Type B pancreatic cell (in vitro differentiated cells): ENCODE results near the gene TNFAIP3. TPM values are rescaled to one million over a fixed set of nuclear protein-coding genes. Genes with fewer than 3 reads are reported as not detected.

ENCODE experiments used
- DNase-seq: peaks from one replicate; pipeline ENCODE4 v3.0.0; 2021; ENCODE audit warnings: mixed read lengths; ENCODE audit not compliant: unreplicated experiment; ENCODE audit errors: extremely low spot score
- H3K27ac Mint-ChIP-seq: 2 replicates; pipeline ENCODE4 v1.8.0; 2021; ENCODE audit warnings: mild to moderate bottlenecking, mixed read lengths
- H3K27me3 Mint-ChIP-seq: 2 replicates; pipeline ENCODE4 v1.8.0; 2021; ENCODE audit warnings: mixed read lengths
- H3K36me3 Mint-ChIP-seq: 2 replicates; pipeline ENCODE4 v1.8.0; 2021; ENCODE audit warnings: mixed read lengths
- H3K4me1 Mint-ChIP-seq: one replicate; pipeline ENCODE4 v1.8.0; 2021; ENCODE audit warnings: mixed read lengths; ENCODE audit not compliant: unreplicated experiment
- H3K4me3 Mint-ChIP-seq: 2 replicates; pipeline ENCODE4 v1.8.0; 2021; ENCODE audit warnings: mild to moderate bottlenecking, mixed read lengths
- H3K9me3 Mint-ChIP-seq: 2 replicates; pipeline ENCODE4 v1.8.0; 2021; ENCODE audit warnings: mixed read lengths
- CTCF ChIP-seq: fragments of 200-600 bp; sonication (generic); conservative IDR thresholded peaks from 2 replicates; pipeline ENCODE4 v1.5.0; 2021; ENCODE audit warnings: antibody characterized with exemption, mild to moderate bottlenecking
- total RNA-seq: library from RNA; stranded (reverse); gene quantifications from 2 replicates; pipeline ENCODE4 v1.2.1, GENCODE V29; 2021; ENCODE audit warnings: low replicate concordance

The TNFAIP3 gene
- total RNA-seq, 1 donor from 2014 or later = 15.2 TPM

GRCh38 chr6:137870744-137871247 lies 3.7 kb downstream of the TNFAIP3 start:
- Mint-ChIP-seq H3K36me3 (peaks cover 35% of the 10 kb centered on the region), H3K4me1 (peaks cover 18% of the 10 kb centered on the region), H3K27ac (peak overlapping the region; percentile 30), H3K4me3 (peak overlapping the region; percentile 93), H3K9me3 (no peaks in the 10 kb centered on the region), H3K27me3 (peaks cover 9% of the 10 kb centered on the region)
- peak; percentile 31 for TF ChIP-seq CTCF
- no peak for DNase-seq

- H3K27ac Mint-ChIP-seq = no peak overlapping the region
- H3K27me3 Mint-ChIP-seq = peaks cover 9% of the 10 kb centered on the region
- peaks cover 14% of the 10 kb centered on the region for H3K4me1 Mint-ChIP-seq
- no peak for DNase-seq
- no peak for TF ChIP-seq CTCF
- no peaks in the 10 kb centered on the region for H3K9me3 Mint-ChIP-seq
- peak overlapping the region; percentile 93 for H3K4me3 Mint-ChIP-seq
- peaks cover 35% of the 10 kb centered on the region for H3K36me3 Mint-ChIP-seq
Measured at GRCh38 chr6:137871291-137871690, 4.2 kb downstream of the TNFAIP3 start.

DNA sequence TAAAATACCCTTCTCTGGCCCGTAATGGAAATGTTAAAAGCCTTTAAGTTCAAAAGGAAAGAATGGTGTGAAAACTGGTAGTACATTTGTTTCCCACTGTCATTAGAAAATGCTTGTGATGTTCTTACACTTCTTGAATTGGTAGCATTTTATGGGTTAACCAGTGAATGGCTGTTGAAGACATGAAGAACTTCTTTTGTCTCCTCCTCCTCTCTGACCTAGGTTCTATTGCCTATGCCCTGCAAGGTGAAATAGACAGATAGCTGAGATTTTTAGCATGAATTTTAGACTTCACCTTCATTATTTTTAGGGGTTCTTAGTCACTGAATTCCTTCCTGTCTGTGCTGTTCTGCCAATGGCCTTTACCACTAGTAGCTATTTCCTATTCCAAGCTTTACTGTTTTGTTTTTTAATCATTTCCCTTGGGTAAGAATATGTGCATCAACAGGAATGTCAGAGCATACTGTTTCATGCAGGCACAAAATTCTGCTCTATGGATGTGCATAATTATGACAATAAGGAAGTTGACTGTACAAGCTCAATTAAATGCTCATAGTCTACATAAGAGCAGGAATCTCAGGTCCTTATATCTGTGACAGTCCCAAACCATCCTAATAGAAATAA lies 4.9 kb downstream of the TNFAIP3 start:
- TF ChIP-seq CTCF = no peak

DNA sequence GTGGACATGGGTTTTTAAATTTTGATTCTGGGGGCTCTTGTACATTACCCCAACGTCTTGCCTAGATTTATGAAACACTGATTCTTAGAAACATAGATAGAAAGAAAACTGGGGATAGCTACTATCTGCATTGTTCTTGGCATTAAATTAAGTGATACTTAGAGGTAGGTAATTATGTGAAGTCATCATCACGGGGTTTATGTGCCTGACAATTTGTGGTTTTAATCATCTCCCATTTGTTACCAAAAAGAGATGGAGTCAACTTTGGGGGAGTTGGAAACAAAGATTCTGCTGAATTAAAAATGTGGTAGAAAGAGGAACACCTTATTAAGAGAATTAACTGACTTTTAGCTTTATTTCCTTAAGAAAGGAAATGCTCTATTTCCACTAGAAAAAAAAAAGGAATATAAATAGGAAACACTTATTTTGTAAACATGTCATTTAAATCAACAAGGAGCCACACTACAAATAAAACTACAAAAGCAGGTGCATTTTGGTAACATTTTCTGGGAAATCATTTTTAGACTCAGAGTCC lies 5.6 kb downstream of the TNFAIP3 start:
- Mint-ChIP-seq H3K4me3 (peak overlapping the region; percentile 64), H3K4me1 (peaks cover 12% of the 10 kb centered on the region), H3K27ac (no peak overlapping the region), H3K9me3 (no peaks in the 10 kb centered on the region), H3K36me3 (peaks cover 42% of the 10 kb centered on the region), H3K27me3 (peaks cover 9% of the 10 kb centered on the region)
- no peak for DNase-seq
- no peak for TF ChIP-seq CTCF

More for the DNA sequence above, 4.9 kb downstream of the TNFAIP3 start:
- H3K4me1 Mint-ChIP-seq = peaks cover 12% of the 10 kb centered on the region
- DNase-seq = no peak
- peaks cover 9% of the 10 kb centered on the region for H3K27me3 Mint-ChIP-seq
- H3K9me3 Mint-ChIP-seq = no peaks in the 10 kb centered on the region
- peaks cover 36% of the 10 kb centered on the region for H3K36me3 Mint-ChIP-seq
- H3K4me3 Mint-ChIP-seq = peak overlapping the region; percentile 64
- H3K27ac Mint-ChIP-seq = no peak overlapping the region

- H3K9me3 Mint-ChIP-seq = no peaks in the 10 kb centered on the region
- H3K36me3 Mint-ChIP-seq = peaks cover 48% of the 10 kb centered on the region
- no peak for DNase-seq
- peaks cover 7% of the 10 kb centered on the region for H3K27me3 Mint-ChIP-seq
- TF ChIP-seq CTCF = no peak
- peak overlapping the region; percentile 59 for H3K4me3 Mint-ChIP-seq
- H3K27ac Mint-ChIP-seq = peak overlapping the region; percentile 6
- H3K4me1 Mint-ChIP-seq = peaks cover 12% of the 10 kb centered on the region
Measured at GRCh38 chr6:137873273-137873762, 6.3 kb downstream of the TNFAIP3 start.
